H1 (cell line): ENCODE data around the gene HRH1. TPM values are rescaled to one million over a fixed set of nuclear protein-coding genes. Genes with fewer than 3 reads are reported as not detected.

Experiments used
- CTCF ChIA-PET: fragments of 300-600 bp; sonication (Branson Sonifier 250); formaldehyde crosslinking; loops from one replicate; lab custom pipeline; 2021; ENCODE audit not compliant: partially characterized antibody; lab: Charles Lee
- POLR2A ChIA-PET: fragments of 300-600 bp; sonication (Branson Sonifier 250); formaldehyde crosslinking; loops from one replicate; lab custom pipeline; 2021; ENCODE audit warnings: inconsistent platforms; ENCODE audit not compliant: partially characterized antibody; lab: Charles Lee
- DNase-seq, 2 experiments: peaks; one replicate each; pipeline versions ENCODE4 v3.0.0 to v3.0.0-alpha.2; 2010 to 2022; ENCODE audit warnings: low spot score in 2 of 2, low read depth in 1 of 2, mixed read lengths in 1 of 2
- FAIRE-seq: peaks from 2 replicates; lab custom pipeline; 2011; peaks lifted over from hg19 to GRCh38; lab: Jason Lieb, UNC
- H2AFZ ChIP-seq: 2 replicates; pipeline ENCODE4 v1.8.1; 2012; ENCODE audit warnings: low read length, inconsistent platforms
- H2AK5ac ChIP-seq: 2 replicates; pipeline ENCODE4 v1.6.1; 2013; ENCODE audit warnings: low read depth, low read length
- H2BK120ac ChIP-seq: replicated peaks from 2 replicates; pipeline ENCODE3; 2013; ENCODE audit warnings: low read depth, low read length, inconsistent platforms
- H2BK12ac ChIP-seq: 2 replicates; pipeline ENCODE4 v1.6.1; 2013; ENCODE audit warnings: low read depth, low read length
- H2BK15ac ChIP-seq: 2 replicates; pipeline ENCODE4 v1.6.1; 2013; ENCODE audit warnings: low read length
- H2BK20ac ChIP-seq: 2 replicates; pipeline ENCODE4 v1.6.1; 2013; ENCODE audit warnings: low read length
- H2BK5ac ChIP-seq: 2 replicates; pipeline ENCODE4 v1.6.1; 2013; ENCODE audit warnings: low read depth, low read length
- H3K14ac ChIP-seq: 2 replicates; pipeline ENCODE4 v1.6.1; 2013; ENCODE audit warnings: inconsistent platforms; ENCODE audit not compliant: insufficient read length
- H3K18ac ChIP-seq: 2 replicates; pipeline ENCODE4 v1.6.1; 2013; ENCODE audit warnings: low read length; ENCODE audit errors: extremely low read depth
- H3K23ac ChIP-seq: 2 replicates; pipeline ENCODE4 v1.6.1; 2013; ENCODE audit warnings: inconsistent platforms; ENCODE audit not compliant: insufficient read length
- H3K23me2 ChIP-seq: 2 replicates; pipeline ENCODE4 v1.6.1; 2013; ENCODE audit warnings: low read depth, low read length
- H3K27ac ChIP-seq: 2 replicates; pipeline ENCODE4 v1.6.1; 2011; ENCODE audit warnings: low read depth, low read length, inconsistent platforms
- H3K27me3 ChIP-seq, 4 experiments: replicated peaks in 1 of 4; 1 replicate in 1 of 4; 2 replicates in 3 of 4; pipeline versions ENCODE4 v1.6.1 to v1.8.1; 2011 to 2013; ENCODE audit warnings: low read length in 3 of 4, mild to moderate bottlenecking in 3 of 4, inconsistent platforms in 2 of 4, mixed read lengths in 2 of 4, moderate library complexity in 1 of 4; ENCODE audit not compliant: control insufficient read depth in 3 of 4, insufficient read depth in 3 of 4; ENCODE audit errors: extremely low read depth in 1 of 4
- H3K36me3 ChIP-seq, 4 experiments: 2 replicates each; pipeline versions ENCODE4 v1.6.1 to v1.8.1; 2011 to 2013; ENCODE audit warnings: mild to moderate bottlenecking in 4 of 4, low read length in 3 of 4, moderate library complexity in 2 of 4, control low read depth in 1 of 4, inconsistent platforms in 1 of 4; ENCODE audit not compliant: insufficient read depth in 4 of 4, control insufficient read depth in 2 of 4
- H3K4ac ChIP-seq: replicated peaks from 2 replicates; pipeline ENCODE3; 2013; ENCODE audit warnings: low read length, low read depth, mixed read lengths, inconsistent platforms; ENCODE audit not compliant: insufficient read length
- H3K4me1 ChIP-seq, 4 experiments: replicated peaks in 1 of 4; 1 replicate in 1 of 4; 2 replicates in 3 of 4; pipeline versions ENCODE4 v1.6.1 to v1.8.1; 2011 to 2013; ENCODE audit warnings: low read length in 3 of 4, inconsistent platforms in 2 of 4, mixed read lengths in 1 of 4; ENCODE audit not compliant: insufficient read depth in 4 of 4, control insufficient read depth in 3 of 4
- H3K4me2 ChIP-seq, 2 experiments: 2 replicates each; pipeline versions ENCODE4 v1.6.1 to v1.8.1; 2011 to 2013; ENCODE audit warnings: low read depth in 2 of 2, low read length in 2 of 2, control low read depth in 1 of 2, inconsistent platforms in 1 of 2, mild to moderate bottlenecking in 1 of 2; ENCODE audit not compliant: insufficient read depth in 1 of 2
- H3K4me3 ChIP-seq, 4 experiments: fragments of 200-600, 300-600 bp in 1 of 4; sonication (generic), shearing (Covaris generic), sonication (Bioruptor Twin) in 1 of 4; 2 replicates each; pipeline versions ENCODE4 v1.5.1 to v1.8.1; 2011 to 2016; ENCODE audit warnings: low read length in 4 of 4, low read depth in 3 of 4, control low read depth in 2 of 4, inconsistent platforms in 2 of 4, mild to moderate bottlenecking in 2 of 4, mixed read lengths in 1 of 4, moderate library complexity in 1 of 4; ENCODE audit not compliant: insufficient read depth in 2 of 4; ENCODE audit errors: extremely low read depth in 1 of 4
- H3K56ac ChIP-seq: replicated peaks from 2 replicates; pipeline ENCODE3; 2013; ENCODE audit warnings: low read depth, mild to moderate bottlenecking, mixed read lengths, low read length, inconsistent platforms; ENCODE audit not compliant: insufficient read length
- H3K79me1 ChIP-seq: 2 replicates; pipeline ENCODE4 v1.6.1; 2013; ENCODE audit warnings: low read depth, low read length, control low read depth
- H3K79me2 ChIP-seq, 2 experiments: 2 replicates each; pipeline versions ENCODE4 v1.6.1 to v1.8.1; 2012 to 2013; ENCODE audit warnings: low read length in 2 of 2, mild to moderate bottlenecking in 2 of 2, inconsistent platforms in 1 of 2; ENCODE audit not compliant: insufficient read depth in 2 of 2, control insufficient read depth in 1 of 2
- H3K9ac ChIP-seq, 4 experiments: replicated peaks in 1 of 4; 1 replicate in 1 of 4; 2 replicates in 3 of 4; pipeline versions ENCODE4 v1.6.1 to v1.8.1; 2011 to 2013; ENCODE audit warnings: low read depth in 3 of 4, low read length in 3 of 4, control low read depth in 2 of 4, mild to moderate bottlenecking in 2 of 4, moderate library complexity in 2 of 4, inconsistent platforms in 1 of 4; ENCODE audit errors: extremely low read depth in 1 of 4
- H3K9me3 ChIP-seq, 2 experiments: 2 replicates each; pipeline versions ENCODE4 v1.6.1 to v1.8.1; 2012 to 2013; ENCODE audit warnings: mild to moderate bottlenecking in 2 of 2, moderate library complexity in 2 of 2, control low read depth in 1 of 2, inconsistent platforms in 1 of 2, low read depth in 1 of 2, low read length in 1 of 2, mixed read lengths in 1 of 2; ENCODE audit not compliant: insufficient read depth in 2 of 2
- H4K20me1 ChIP-seq, 2 experiments: replicated peaks in 1 of 2; 2 replicates each; pipeline versions ENCODE3 to v1.8.1; 2011 to 2013; ENCODE audit warnings: inconsistent platforms in 2 of 2, low read length in 2 of 2, mild to moderate bottlenecking in 1 of 2; ENCODE audit not compliant: insufficient read depth in 2 of 2, control insufficient read depth in 1 of 2
- H4K5ac ChIP-seq: 2 replicates; pipeline ENCODE4 v1.6.1; 2013; ENCODE audit warnings: low read length, low read depth, mixed read lengths, inconsistent platforms; ENCODE audit not compliant: insufficient read length
- H4K8ac ChIP-seq: 2 replicates; pipeline ENCODE4 v1.8.0; 2013; ENCODE audit warnings: mild to moderate bottlenecking, moderate library complexity, low read length, inconsistent platforms; ENCODE audit not compliant: insufficient read depth; ENCODE audit errors: extremely low read depth
- H4K91ac ChIP-seq: replicated peaks from 2 replicates; pipeline ENCODE3; 2013; ENCODE audit warnings: low read length, mixed read lengths, inconsistent platforms; ENCODE audit not compliant: insufficient read length
- ASH2L ChIP-seq: fragments of 200-600, 300-600 bp; sonication (generic); IDR thresholded peaks from one replicate; pipeline ENCODE4 v1.7.1; 2017; ENCODE audit warnings: low read length
- BCL11A ChIP-seq, 2 experiments: IDR thresholded peaks; one replicate each; pipeline ENCODE4 v1.6.1; 2011; ENCODE audit warnings: low read depth in 2 of 2, low read length in 2 of 2, mild to moderate bottlenecking in 2 of 2
- CTBP2 ChIP-seq: IDR thresholded peaks from 2 replicates; pipeline ENCODE4 v1.7.0; 2011; ENCODE audit warnings: borderline replicate concordance, mild to moderate bottlenecking, moderate library complexity, mixed read lengths, low read length; ENCODE audit not compliant: insufficient read depth, insufficient read length
- GABPA ChIP-seq: IDR thresholded peaks from 2 replicates; pipeline ENCODE4 v1.6.1; 2011; ENCODE audit warnings: mild to moderate bottlenecking, low read length, moderate library complexity, borderline replicate concordance; ENCODE audit not compliant: insufficient read depth
- KDM1A ChIP-seq: fragments of 200-600, 300-600 bp; sonication (generic); IDR thresholded peaks from 2 replicates; pipeline ENCODE4 v1.7.1; 2016; ENCODE audit warnings: mild to moderate bottlenecking, low read length, borderline replicate concordance
- SIRT6 ChIP-seq: IDR thresholded peaks from one replicate; pipeline ENCODE4 v1.7.1; 2012; ENCODE audit warnings: low read length, inconsistent platforms
- TBP ChIP-seq: IDR thresholded peaks from 2 replicates; pipeline ENCODE4 v1.6.1; 2011; ENCODE audit warnings: low read depth, low read length, improper control_type of control experiment
- WGBS, 2 experiments: shearing (Covaris generic) in 1 of 2; methylation state at CpG; one replicate each; pipeline versions ENCODE4 v1.1.6 to v1.1.7; 2013 to 2015; ENCODE audit warnings: low lambda C conversion rate in 2 of 2, mixed read lengths in 2 of 2, inconsistent platforms in 1 of 2, low coverage in 1 of 2, missing lambda C conversion rate in 1 of 2; ENCODE audit not compliant: insufficient replicate concordance in 2 of 2, insufficient coverage in 1 of 2, insufficient read length in 1 of 2; ENCODE audit errors: extremely low coverage in 1 of 2, missing lambda C conversion rate in 1 of 2; 5-methylcytosine and 5-hydroxymethylcytosine counted together
- polyA plus RNA-seq, 7 experiments: library from polyadenylated mRNA; depleted of rRNA in 3 of 7; stranded (reverse) in 5 of 7; unstranded in 2 of 7; fragments of >200 nt in 5 of 7; fragments of 200-250 nt in 2 of 7; gene quantifications; 1 replicate in 5 of 7; 2 replicates in 1 of 7; 4 replicates in 1 of 7; pipeline versions ENCODE4 v1.2.1 to v1.2.3, GENCODE V29; 2011 to 2013; ENCODE audit warnings: missing spikeins in 2 of 7, mixed read lengths in 2 of 7
- total RNA-seq: library from RNA; stranded (reverse); fragmentation: NEBNext Ultra II Directional; extraction: Animal tissue kit (Norgen Biotek cat#: 25700); gene quantifications from 2 replicates; pipeline ENCODE4 v1.2.1, GENCODE V29; 2021

Gene HRH1
- total and polyA plus RNA-seq, 2 of the 8 experiments (the other 6 are each of a cell fraction or from before 2014, with no cell fraction given): 0.11 TPM; not detected in 1

DNA sequence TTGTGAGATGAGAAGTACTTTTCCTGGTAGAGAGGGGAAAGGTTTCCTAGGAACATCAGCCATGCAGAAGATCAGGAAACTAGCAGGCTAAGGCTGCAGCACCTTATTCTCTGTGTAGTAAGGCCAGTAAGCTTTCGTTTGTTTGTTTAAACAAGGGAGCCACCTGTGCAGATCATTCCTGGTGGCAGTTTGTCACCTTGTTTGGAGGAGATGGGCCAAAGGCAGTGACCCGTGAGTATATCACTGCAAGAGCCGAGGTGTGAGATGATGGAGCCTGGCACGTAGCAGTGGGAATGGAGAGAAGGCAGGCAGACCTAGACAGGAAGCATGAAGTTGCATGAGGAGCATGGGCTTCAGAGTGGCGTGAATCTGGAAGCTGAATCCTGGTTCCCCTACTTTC, 137.5 kb downstream of the HRH1 start:
- no peak overlapping the region for H4K5ac ChIP-seq
- H3K4ac ChIP-seq: no peak overlapping the region
- no peak overlapping the region for H3K9ac ChIP-seq
- no peak overlapping the region for H4K91ac ChIP-seq
- no peak overlapping the region for H3K4me2 ChIP-seq
- H4K20me1 ChIP-seq: no peaks in the 10 kb centered on the region
- no peaks in the 10 kb centered on the region for H3K23me2 ChIP-seq
- ChIA-PET POLR2A (interaction anchor here (1.0 kb wide), 1 partner anchor 19 kb away, joined by 3 read pairs; the partner anchor contains the start of gene ATG7), CTCF (interaction anchor here (1.0 to 1.1 kb wide), 2 partner anchors 23 to 43 kb away, joined by 3 read pairs; no protein-coding TSS in a partner anchor)
- H3K79me2 ChIP-seq: no peaks in the 10 kb centered on the region
- H3K79me1 ChIP-seq: no peaks in the 10 kb centered on the region; the same call in 1 of the 2 replicates
- H3K4me1 ChIP-seq: no peaks in the 10 kb centered on the region
- H3K36me3 ChIP-seq: no peaks in the 10 kb centered on the region
- WGBS, 2 experiments: 86% methylated on average over 5 of the region's 5 CpGs; no CpG with 5 or more reads in 1 of the 2 experiments
- no peak overlapping the region for H2BK20ac ChIP-seq
- H2AFZ ChIP-seq: no peak overlapping the region
- FAIRE-seq: no peak
- H2BK12ac ChIP-seq: no peak overlapping the region
- no peak overlapping the region for H2BK5ac ChIP-seq
- no peak overlapping the region for H3K4me3 ChIP-seq
- no peak overlapping the region for H3K27ac ChIP-seq
- no peak overlapping the region for H2BK15ac ChIP-seq
- no peak overlapping the region for H2AK5ac ChIP-seq
- H3K56ac ChIP-seq: no peak overlapping the region
- peak overlapping the region; percentile 62; the same call in 1 of the 2 replicates for H4K8ac ChIP-seq
- no peak overlapping the region for H3K18ac ChIP-seq
- no peak for DNase-seq
- no peaks in the 10 kb centered on the region for H3K9me3 ChIP-seq
- H3K27me3 ChIP-seq: no peaks in the 10 kb centered on the region
- no peak overlapping the region for H3K23ac ChIP-seq
- TF ChIP-seq BCL11A (IDR thresholded peaks at IDR 0.05; ENCODE audit: low read depth in 2 of 2, low read length in 2 of 2) (no peak), KDM1A (no peak), TBP (no peak), CTBP2 (no peak), ASH2L (no peak), GABPA (no peak), SIRT6 (no peak)
- H3K14ac ChIP-seq: no peak overlapping the region
- no peak overlapping the region for H2BK120ac ChIP-seq
